ENCODE measurements around the gene TTLL3. TPM values are rescaled to one million over a fixed set of nuclear protein-coding genes. Genes with fewer than 3 reads are reported as not detected.

TTLL3 gene
- total and polyA plus RNA-seq, 2 of the 13 experiments (the other 11 are each of a cell fraction or from before 2014, with no cell fraction given), result 9.5 to 51.2 TPM

DNA sequence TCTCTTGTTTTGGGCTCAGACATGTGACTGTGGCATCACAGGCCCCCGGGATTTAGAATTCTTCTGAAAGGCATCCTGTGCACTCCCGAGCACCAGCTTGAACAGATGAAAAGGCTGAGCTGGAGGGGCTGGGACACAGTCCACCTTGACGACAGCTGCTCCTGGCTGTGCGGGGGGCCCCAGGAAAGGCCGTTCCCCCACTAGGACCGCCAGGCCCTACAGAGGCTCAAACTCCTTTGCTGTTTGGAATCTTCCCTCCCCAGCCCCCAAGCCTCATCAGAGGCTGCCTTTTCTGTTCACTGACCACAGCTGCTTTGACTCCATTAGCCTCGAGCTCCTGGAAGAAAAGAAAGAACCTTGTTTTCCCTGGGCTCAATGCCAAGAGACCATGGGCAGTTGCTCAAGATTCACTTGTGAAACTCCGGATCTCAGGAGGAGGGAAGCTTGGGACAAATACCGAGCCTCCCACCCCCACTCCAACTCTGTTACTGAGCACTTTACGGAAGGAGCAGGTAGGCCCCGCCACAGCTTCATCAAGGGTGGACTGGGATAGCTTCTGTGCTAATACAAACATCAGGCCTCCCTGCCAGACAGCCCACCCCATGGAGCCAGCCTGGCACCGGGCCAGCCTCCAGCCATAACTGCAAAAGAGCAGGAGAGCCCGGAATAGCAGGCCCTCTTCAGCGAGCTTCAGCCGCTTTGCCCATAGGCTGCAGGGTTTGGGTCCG is 54.3 kb downstream of the TTLL3 start (continued):
- TF ChIP-seq, protein P1, sequence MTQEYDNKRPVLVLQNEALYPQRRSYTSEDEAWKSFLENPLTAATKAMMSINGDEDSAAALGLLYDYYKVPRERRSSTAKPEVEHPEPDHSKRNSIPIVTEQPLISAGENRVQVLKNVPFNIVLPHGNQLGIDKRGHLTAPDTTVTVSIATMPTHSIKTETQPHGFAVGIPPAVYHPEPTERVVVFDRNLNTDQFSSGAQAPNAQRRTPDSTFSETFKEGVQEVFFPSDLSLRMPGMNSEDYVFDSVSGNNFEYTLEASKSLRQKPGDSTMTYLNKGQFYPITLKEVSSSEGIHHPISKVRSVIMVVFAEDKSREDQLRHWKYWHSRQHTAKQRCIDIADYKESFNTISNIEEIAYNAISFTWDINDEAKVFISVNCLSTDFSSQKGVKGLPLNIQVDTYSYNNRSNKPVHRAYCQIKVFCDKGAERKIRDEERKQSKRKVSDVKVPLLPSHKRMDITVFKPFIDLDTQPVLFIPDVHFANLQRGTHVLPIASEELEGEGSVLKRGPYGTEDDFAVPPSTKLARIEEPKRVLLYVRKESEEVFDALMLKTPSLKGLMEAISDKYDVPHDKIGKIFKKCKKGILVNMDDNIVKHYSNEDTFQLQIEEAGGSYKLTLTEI (CRISPR knock-in tag; conservative IDR thresholded peaks at IDR 0.05), result no peak
- 0 out of 2 replicates have a peak, but pooled peaks have one; percentile 66 for TF ChIP-seq EEA1 (CRISPR knock-in tag; IDR thresholded peaks at IDR 0.05; ENCODE audit: borderline replicate concordance)
- TF ChIP-seq, protein P2, sequence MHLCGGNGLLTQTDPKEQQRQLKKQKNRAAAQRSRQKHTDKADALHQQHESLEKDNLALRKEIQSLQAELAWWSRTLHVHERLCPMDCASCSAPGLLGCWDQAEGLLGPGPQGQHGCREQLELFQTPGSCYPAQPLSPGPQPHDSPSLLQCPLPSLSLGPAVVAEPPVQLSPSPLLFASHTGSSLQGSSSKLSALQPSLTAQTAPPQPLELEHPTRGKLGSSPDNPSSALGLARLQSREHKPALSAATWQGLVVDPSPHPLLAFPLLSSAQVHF (CRISPR knock-in tag; IDR thresholded peaks at IDR 0.05), result no peak
- no peak for TF ChIP-seq ZNF75D (CRISPR knock-in tag; IDR thresholded peaks at IDR 0.05; ENCODE audit: borderline replicate concordance)
- TF ChIP-seq NCOA1 (CRISPR knock-in tag; IDR thresholded peaks at IDR 0.05), result no peak
- TF ChIP-seq, protein P3, sequence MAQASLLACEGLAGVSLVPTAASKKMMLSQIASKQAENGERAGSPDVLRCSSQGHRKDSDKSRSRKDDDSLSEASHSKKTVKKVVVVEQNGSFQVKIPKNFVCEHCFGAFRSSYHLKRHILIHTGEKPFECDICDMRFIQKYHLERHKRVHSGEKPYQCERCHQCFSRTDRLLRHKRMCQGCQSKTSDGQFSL (CRISPR knock-in tag; IDR thresholded peaks at IDR 0.05), result no peak; the same call in 1 of the 2 replicates
- no peak for TF ChIP-seq AKAP8 (CRISPR knock-in tag; IDR thresholded peaks at IDR 0.05)
- TF ChIP-seq ZNF124 (CRISPR knock-in tag; IDR thresholded peaks at IDR 0.05), result no peak
- no peak for TF ChIP-seq ZNF10 (CRISPR knock-in tag; IDR thresholded peaks at IDR 0.05; ENCODE audit: borderline replicate concordance, low read depth)
- TF ChIP-seq RAD51 (IDR thresholded peaks at IDR 0.05; ENCODE audit: borderline replicate concordance), result no peak
- TF ChIP-seq NKX3-1 (CRISPR knock-in tag; IDR thresholded peaks at IDR 0.05), result no peak
- TF ChIP-seq TRIM24 (CRISPR knock-in tag; IDR thresholded peaks at IDR 0.05), result no peak
- TF ChIP-seq ZFP82 (CRISPR knock-in tag; IDR thresholded peaks at IDR 0.05; ENCODE audit: borderline replicate concordance), result no peak
- TF ChIP-seq CREM (IDR thresholded peaks at IDR 0.05), result no peak
- no peak for TF ChIP-seq CREM (CRISPR knock-in tag; IDR thresholded peaks at IDR 0.05)
- TF ChIP-seq ZNF484 (CRISPR knock-in tag; IDR thresholded peaks at IDR 0.05; ENCODE audit: borderline replicate concordance, low read depth), result no peak
- TF ChIP-seq ZNF530 (CRISPR knock-in tag; IDR thresholded peaks at IDR 0.05; ENCODE audit: low read depth), result no peak
- TF ChIP-seq ZNF143 (CRISPR knock-in tag; IDR thresholded peaks at IDR 0.05), result no peak
- TF ChIP-seq, protein P4, sequence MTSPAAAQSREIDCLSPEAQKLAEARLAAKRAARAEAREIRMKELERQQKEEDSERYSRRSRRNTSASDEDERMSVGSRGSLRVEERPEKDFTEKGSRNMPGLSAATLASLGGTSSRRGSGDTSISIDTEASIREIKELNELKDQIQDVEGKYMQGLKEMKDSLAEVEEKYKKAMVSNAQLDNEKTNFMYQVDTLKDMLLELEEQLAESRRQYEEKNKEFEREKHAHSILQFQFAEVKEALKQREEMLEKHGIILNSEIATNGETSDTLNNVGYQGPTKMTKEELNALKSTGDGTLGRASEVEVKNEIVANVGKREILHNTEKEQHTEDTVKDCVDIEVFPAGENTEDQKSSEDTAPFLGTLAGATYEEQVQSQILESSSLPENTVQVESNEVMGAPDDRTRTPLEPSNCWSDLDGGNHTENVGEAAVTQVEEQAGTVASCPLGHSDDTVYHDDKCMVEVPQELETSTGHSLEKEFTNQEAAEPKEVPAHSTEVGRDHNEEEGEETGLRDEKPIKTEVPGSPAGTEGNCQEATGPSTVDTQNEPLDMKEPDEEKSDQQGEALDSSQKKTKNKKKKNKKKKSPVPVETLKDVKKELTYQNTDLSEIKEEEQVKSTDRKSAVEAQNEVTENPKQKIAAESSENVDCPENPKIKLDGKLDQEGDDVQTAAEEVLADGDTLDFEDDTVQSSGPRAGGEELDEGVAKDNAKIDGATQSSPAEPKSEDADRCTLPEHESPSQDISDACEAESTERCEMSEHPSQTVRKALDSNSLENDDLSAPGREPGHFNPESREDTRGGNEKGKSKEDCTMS (CRISPR knock-in tag; conservative IDR thresholded peaks at IDR 0.05), result no peak
- no peak for TF ChIP-seq HNRNPK (IDR thresholded peaks at IDR 0.05; ENCODE audit: low read depth, low read length, poor library complexity, severe bottlenecking)
- TF ChIP-seq, protein P5, sequence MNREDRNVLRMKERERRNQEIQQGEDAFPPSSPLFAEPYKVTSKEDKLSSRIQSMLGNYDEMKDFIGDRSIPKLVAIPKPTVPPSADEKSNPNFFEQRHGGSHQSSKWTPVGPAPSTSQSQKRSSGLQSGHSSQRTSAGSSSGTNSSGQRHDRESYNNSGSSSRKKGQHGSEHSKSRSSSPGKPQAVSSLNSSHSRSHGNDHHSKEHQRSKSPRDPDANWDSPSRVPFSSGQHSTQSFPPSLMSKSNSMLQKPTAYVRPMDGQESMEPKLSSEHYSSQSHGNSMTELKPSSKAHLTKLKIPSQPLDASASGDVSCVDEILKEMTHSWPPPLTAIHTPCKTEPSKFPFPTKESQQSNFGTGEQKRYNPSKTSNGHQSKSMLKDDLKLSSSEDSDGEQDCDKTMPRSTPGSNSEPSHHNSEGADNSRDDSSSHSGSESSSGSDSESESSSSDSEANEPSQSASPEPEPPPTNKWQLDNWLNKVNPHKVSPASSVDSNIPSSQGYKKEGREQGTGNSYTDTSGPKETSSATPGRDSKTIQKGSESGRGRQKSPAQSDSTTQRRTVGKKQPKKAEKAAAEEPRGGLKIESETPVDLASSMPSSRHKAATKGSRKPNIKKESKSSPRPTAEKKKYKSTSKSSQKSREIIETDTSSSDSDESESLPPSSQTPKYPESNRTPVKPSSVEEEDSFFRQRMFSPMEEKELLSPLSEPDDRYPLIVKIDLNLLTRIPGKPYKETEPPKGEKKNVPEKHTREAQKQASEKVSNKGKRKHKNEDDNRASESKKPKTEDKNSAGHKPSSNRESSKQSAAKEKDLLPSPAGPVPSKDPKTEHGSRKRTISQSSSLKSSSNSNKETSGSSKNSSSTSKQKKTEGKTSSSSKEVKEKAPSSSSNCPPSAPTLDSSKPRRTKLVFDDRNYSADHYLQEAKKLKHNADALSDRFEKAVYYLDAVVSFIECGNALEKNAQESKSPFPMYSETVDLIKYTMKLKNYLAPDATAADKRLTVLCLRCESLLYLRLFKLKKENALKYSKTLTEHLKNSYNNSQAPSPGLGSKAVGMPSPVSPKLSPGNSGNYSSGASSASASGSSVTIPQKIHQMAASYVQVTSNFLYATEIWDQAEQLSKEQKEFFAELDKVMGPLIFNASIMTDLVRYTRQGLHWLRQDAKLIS (CRISPR knock-in tag; IDR thresholded peaks at IDR 0.05), result no peak

All from HepG2 (cell line).